Astrocyte (in vitro differentiated cells and primary cell): ENCODE measurements around the gene ZDHHC11B. TPM values are rescaled to one million over a fixed set of nuclear protein-coding genes. Genes with fewer than 3 reads are reported as not detected.

Experiments
- DNase-seq: peaks from one replicate; pipeline ENCODE4 v3.0.0-alpha.2; 2010; ENCODE audit warnings: low read depth
- FAIRE-seq: peaks from 2 replicates; lab custom pipeline; 2011; peaks lifted over from hg19 to GRCh38; lab: Jason Lieb, UNC
- H2AFZ ChIP-seq: 2 replicates; pipeline ENCODE4 v1.6.0; 2012; ENCODE audit warnings: low read depth, low read length, inconsistent platforms
- H3K27ac ChIP-seq: 2 replicates; pipeline ENCODE4 v1.5.1; 2011; ENCODE audit warnings: low read depth, low read length, inconsistent platforms
- H3K27me3 ChIP-seq: 2 replicates; pipeline ENCODE4 v1.6.0; 2011; ENCODE audit warnings: low read length, inconsistent platforms; ENCODE audit not compliant: insufficient read depth
- H3K36me3 ChIP-seq: 2 replicates; pipeline ENCODE4 v1.5.1; 2011; ENCODE audit warnings: low read length, inconsistent platforms; ENCODE audit not compliant: insufficient read depth
- H3K4me1 ChIP-seq: 2 replicates; pipeline ENCODE4 v1.5.1; 2011; ENCODE audit warnings: low read length, inconsistent platforms; ENCODE audit not compliant: insufficient read depth
- H3K4me2 ChIP-seq: 2 replicates; pipeline ENCODE4 v1.6.0; 2012; ENCODE audit warnings: low read length, inconsistent platforms
- H3K4me3 ChIP-seq: 2 replicates; pipeline ENCODE4 v1.5.1; 2011; ENCODE audit warnings: low read depth, mild to moderate bottlenecking, low read length, inconsistent platforms; ENCODE audit not compliant: insufficient read depth
- H3K79me2 ChIP-seq: 2 replicates; pipeline ENCODE4 v1.6.0; 2012; ENCODE audit warnings: mild to moderate bottlenecking, low read length, inconsistent platforms; ENCODE audit not compliant: insufficient read depth
- H3K9ac ChIP-seq: 2 replicates; pipeline ENCODE4 v1.6.0; 2012; ENCODE audit warnings: mild to moderate bottlenecking, low read length, inconsistent platforms
- H3K9me3 ChIP-seq: 2 replicates; pipeline ENCODE4 v1.5.1; 2012; ENCODE audit warnings: low read depth, mild to moderate bottlenecking, low read length, inconsistent platforms; ENCODE audit not compliant: insufficient read depth
- H4K20me1 ChIP-seq: 2 replicates; pipeline ENCODE4 v1.6.0; 2012; ENCODE audit warnings: low read length, inconsistent platforms; ENCODE audit not compliant: insufficient read depth
- H3K27ac Mint-ChIP-seq: one replicate; pipeline ENCODE4 v1.8.0; 2021; ENCODE audit warnings: mild to moderate bottlenecking, mixed read lengths; ENCODE audit not compliant: unreplicated experiment
- H3K27me3 Mint-ChIP-seq: one replicate; pipeline ENCODE4 v1.8.0; 2021; ENCODE audit warnings: low read depth, mixed read lengths; ENCODE audit not compliant: unreplicated experiment
- H3K36me3 Mint-ChIP-seq: one replicate; pipeline ENCODE4 v1.8.0; 2021; ENCODE audit warnings: low read depth, mixed read lengths; ENCODE audit not compliant: unreplicated experiment
- H3K4me1 Mint-ChIP-seq: one replicate; pipeline ENCODE4 v1.8.0; 2021; ENCODE audit warnings: low read depth, mixed read lengths; ENCODE audit not compliant: unreplicated experiment
- H3K4me3 Mint-ChIP-seq: one replicate; pipeline ENCODE4 v1.8.0; 2021; ENCODE audit warnings: mild to moderate bottlenecking, moderate library complexity, mixed read lengths; ENCODE audit not compliant: unreplicated experiment
- H3K9me3 Mint-ChIP-seq: one replicate; pipeline ENCODE4 v1.8.0; 2021; ENCODE audit warnings: mild to moderate bottlenecking, mixed read lengths; ENCODE audit not compliant: unreplicated experiment
- EZH2 ChIP-seq: IDR thresholded peaks from 2 replicates; pipeline ENCODE4 v1.6.1; 2012; ENCODE audit warnings: mild to moderate bottlenecking, low read length, inconsistent platforms; ENCODE audit not compliant: insufficient read depth
- total RNA-seq: library from RNA; stranded (reverse); gene quantifications from 2 replicates; pipeline ENCODE4 v1.2.1, GENCODE V29; 2021
- TF ChIP-seq, protein P1 (sequence below): IDR thresholded peaks from 2 replicates; pipeline ENCODE4 v1.5.1; 2011; ENCODE audit warnings: low read depth, mild to moderate bottlenecking, inconsistent platforms, low read length, moderate library complexity; ENCODE audit not compliant: insufficient read depth

The ZDHHC11B gene
- total RNA-seq, 1 donor from 2014 or later, result 0.23 TPM

DNA sequence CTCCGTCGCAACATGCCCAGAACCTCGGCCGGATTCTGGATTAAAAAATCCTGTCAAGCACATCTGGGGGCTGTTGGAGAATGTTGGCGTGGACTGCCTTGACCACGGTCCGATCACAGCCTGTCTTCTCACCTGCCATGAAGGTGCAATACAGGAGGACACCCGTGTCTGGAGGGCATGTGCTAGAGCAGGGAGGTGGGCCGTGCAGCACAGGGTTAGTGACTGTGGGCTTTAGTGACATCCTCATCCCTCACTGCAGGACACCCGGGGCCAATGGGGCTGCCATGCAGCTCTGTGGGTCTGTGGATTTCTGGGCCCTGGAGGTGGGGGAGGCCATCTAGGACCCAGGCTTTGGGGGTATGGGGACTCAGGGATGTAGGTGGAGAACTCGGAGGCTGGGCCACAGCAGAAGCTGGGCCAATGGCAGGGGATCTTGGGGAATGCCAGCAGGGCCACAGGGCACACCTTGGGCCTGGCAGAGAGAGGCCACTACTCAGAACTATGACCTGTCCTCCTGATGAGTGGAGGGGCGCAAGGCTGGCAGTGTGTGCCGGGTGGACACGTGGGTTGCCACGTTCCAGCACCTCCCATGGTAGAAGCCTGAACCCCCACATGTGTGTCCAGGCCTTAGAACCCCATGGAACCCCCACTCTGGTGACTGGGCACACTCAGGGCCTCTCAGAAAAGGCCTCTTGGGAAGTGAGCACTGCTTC, 23.3 kb downstream of the ZDHHC11B start:
- Histone ChIP-seq H3K79me2 (no peaks in the 10 kb centered on the region), H3K36me3 (no peaks in the 10 kb centered on the region), H4K20me1 (no peaks in the 10 kb centered on the region), H3K4me2 (no peak overlapping the region), H3K4me1 (no peaks in the 10 kb centered on the region), H3K9ac (no peak overlapping the region), H2AFZ (no peak overlapping the region), H3K9me3 (no peaks in the 10 kb centered on the region), H3K27me3 (peaks cover 4% of the 10 kb centered on the region), H3K4me3 (no peak overlapping the region), H3K27ac (no peak overlapping the region)
- DNase-seq (no peak), FAIRE-seq (no peak)
- Mint-ChIP-seq H3K36me3 (peaks cover 9% of the 10 kb centered on the region), H3K4me3 (no peak overlapping the region), H3K27ac (no peak overlapping the region), H3K4me1 (no peaks in the 10 kb centered on the region), H3K9me3 (peaks cover 10% of the 10 kb centered on the region), H3K27me3 (peaks cover 30% of the 10 kb centered on the region)
- no peak for TF ChIP-seq EZH2
- TF ChIP-seq, protein P1, sequence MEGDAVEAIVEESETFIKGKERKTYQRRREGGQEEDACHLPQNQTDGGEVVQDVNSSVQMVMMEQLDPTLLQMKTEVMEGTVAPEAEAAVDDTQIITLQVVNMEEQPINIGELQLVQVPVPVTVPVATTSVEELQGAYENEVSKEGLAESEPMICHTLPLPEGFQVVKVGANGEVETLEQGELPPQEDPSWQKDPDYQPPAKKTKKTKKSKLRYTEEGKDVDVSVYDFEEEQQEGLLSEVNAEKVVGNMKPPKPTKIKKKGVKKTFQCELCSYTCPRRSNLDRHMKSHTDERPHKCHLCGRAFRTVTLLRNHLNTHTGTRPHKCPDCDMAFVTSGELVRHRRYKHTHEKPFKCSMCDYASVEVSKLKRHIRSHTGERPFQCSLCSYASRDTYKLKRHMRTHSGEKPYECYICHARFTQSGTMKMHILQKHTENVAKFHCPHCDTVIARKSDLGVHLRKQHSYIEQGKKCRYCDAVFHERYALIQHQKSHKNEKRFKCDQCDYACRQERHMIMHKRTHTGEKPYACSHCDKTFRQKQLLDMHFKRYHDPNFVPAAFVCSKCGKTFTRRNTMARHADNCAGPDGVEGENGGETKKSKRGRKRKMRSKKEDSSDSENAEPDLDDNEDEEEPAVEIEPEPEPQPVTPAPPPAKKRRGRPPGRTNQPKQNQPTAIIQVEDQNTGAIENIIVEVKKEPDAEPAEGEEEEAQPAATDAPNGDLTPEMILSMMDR, result no peak

DNA sequence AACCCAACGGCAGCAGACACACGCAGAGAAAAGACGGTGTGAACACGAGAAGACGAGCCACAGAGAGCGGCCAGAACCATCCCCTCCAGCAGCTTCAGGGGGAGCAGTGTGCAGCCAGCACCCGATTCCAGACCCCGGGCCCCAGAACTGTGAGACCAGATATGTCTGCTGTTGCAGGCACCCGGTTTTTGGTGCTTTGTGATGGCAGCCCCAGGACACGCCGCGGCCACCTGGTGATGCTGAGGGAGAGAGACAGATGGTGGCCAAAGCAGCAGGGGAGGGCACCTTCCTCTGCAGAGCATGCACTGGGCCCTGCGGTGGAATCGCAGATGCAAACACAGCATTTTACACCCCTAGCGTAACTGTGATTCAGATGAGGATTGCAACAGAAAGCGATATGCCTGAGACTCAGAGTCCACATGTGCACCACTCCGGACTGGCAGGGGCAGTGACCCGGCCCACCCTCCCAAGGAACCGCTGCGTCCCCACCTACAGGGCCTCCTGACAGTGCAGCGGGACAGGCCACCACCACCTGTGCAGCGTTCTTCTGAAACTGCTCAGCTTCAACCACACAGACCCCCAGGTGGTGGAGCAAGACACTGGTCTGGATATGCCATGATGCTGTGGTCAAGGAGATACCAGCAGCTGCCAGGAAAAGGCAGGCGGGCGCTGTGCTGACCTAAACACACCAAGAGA, 24.0 kb downstream of the ZDHHC11B start:
- no peak for DNase-seq
- Mint-ChIP-seq H3K9me3 (peaks cover 4% of the 10 kb centered on the region), H3K27ac (no peak overlapping the region)

More for the DNA sequence above, 24.0 kb downstream of the ZDHHC11B start:
- Histone ChIP-seq H4K20me1 (no peaks in the 10 kb centered on the region), H3K4me3 (no peak overlapping the region), H3K36me3 (no peaks in the 10 kb centered on the region), H3K79me2 (no peaks in the 10 kb centered on the region), H3K9me3 (no peaks in the 10 kb centered on the region), H3K4me2 (no peak overlapping the region), H3K4me1 (no peaks in the 10 kb centered on the region), H3K9ac (no peak overlapping the region), H3K27ac (no peak overlapping the region), H2AFZ (no peak overlapping the region), H3K27me3 (peaks cover 4% of the 10 kb centered on the region)
- H3K36me3 Mint-ChIP-seq, result peaks cover 4% of the 10 kb centered on the region
- peaks cover 27% of the 10 kb centered on the region for H3K27me3 Mint-ChIP-seq
- H3K4me1 Mint-ChIP-seq, result no peaks in the 10 kb centered on the region
- no peak overlapping the region for H3K4me3 Mint-ChIP-seq
- FAIRE-seq, result no peak
- TF ChIP-seq, protein P1, result no peak
- no peak for TF ChIP-seq EZH2
